SK-N-SH (cell line): ENCODE results near the gene CDX1.

Experiments
- EZH2phosphoT487 ChIP-seq: fragments of 200-600 bp; sonication (generic); IDR thresholded peaks from 2 replicates; pipeline ENCODE4 v1.6.1; 2017; ENCODE audit warnings: low read depth, mixed run types, mild to moderate bottlenecking, antibody characterized with exemption, moderate library complexity, borderline replicate concordance
- GABPA ChIP-seq: IDR thresholded peaks from 2 replicates; pipeline ENCODE4 v1.4.0; 2012; ENCODE audit warnings: low read depth, mild to moderate bottlenecking
- JUND ChIP-seq: IDR thresholded peaks from 2 replicates; pipeline ENCODE4 v1.4.0; 2012
- MXI1 ChIP-seq: IDR thresholded peaks from 2 replicates; pipeline ENCODE4 v1.6.1; 2012; ENCODE audit warnings: mild to moderate bottlenecking, low read depth, low read length, improper control_type of control experiment
- POLR2AphosphoS5 ChIP-seq: IDR thresholded peaks from 2 replicates; pipeline ENCODE4 v1.6.1; 2012; ENCODE audit warnings: low read depth, low read length
- RAD21 ChIP-seq: IDR thresholded peaks from 2 replicates; pipeline ENCODE4 v1.6.1; 2012; ENCODE audit warnings: mild to moderate bottlenecking, low read length
- RCOR1 ChIP-seq: fragments of 150-350 bp; IDR thresholded peaks from 2 replicates; pipeline ENCODE4 v1.6.1; 2017; ENCODE audit warnings: antibody characterized with exemption, low read length
- RXRA ChIP-seq: IDR thresholded peaks from 2 replicates; pipeline ENCODE4 v1.4.0; 2012; ENCODE audit warnings: low read depth, mild to moderate bottlenecking, borderline replicate concordance
- TAF1 ChIP-seq: IDR thresholded peaks from 2 replicates; pipeline ENCODE4 v1.6.1; 2012; ENCODE audit warnings: low read depth, mild to moderate bottlenecking, low read length, moderate library complexity, borderline replicate concordance
- TF ChIP-seq, protein P1 (sequence below): fragments of 200-600 bp; sonication (generic); IDR thresholded peaks from 2 replicates; pipeline ENCODE4 v1.6.1; 2017; ENCODE audit warnings: antibody characterized with exemption, mild to moderate bottlenecking, moderate library complexity
- TF ChIP-seq, protein P2 (sequence below): IDR thresholded peaks from 2 replicates; pipeline ENCODE4; 2012
- TF ChIP-seq, protein P3 (sequence below): IDR thresholded peaks from 2 replicates; pipeline ENCODE4 v1.4.0; 2012; ENCODE audit warnings: low read depth, borderline replicate concordance
- TF ChIP-seq, protein P4 (sequence below): IDR thresholded peaks from 2 replicates; pipeline ENCODE4 v1.4.0; 2012; ENCODE audit warnings: low read depth

DNA sequence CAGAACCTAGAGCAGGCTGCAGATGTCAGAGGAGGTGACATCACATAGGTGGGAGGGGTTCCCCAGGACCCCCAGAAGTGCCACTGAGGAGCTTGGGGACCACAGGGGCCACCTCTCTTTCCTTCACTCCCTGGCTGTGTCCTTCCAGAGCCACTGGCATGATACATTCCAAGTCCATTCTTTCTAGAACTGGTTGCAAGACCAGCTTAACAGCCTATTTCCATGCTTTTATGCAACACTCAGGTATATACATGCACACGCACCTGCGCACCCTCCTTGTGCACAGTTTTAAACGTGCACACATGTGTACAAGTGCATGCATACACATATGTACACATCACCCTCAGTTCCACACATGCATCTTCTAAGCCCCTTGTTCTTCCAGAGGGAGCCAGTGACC, 63.0 kb downstream of the CDX1 start:
- TF ChIP-seq, protein P1, sequence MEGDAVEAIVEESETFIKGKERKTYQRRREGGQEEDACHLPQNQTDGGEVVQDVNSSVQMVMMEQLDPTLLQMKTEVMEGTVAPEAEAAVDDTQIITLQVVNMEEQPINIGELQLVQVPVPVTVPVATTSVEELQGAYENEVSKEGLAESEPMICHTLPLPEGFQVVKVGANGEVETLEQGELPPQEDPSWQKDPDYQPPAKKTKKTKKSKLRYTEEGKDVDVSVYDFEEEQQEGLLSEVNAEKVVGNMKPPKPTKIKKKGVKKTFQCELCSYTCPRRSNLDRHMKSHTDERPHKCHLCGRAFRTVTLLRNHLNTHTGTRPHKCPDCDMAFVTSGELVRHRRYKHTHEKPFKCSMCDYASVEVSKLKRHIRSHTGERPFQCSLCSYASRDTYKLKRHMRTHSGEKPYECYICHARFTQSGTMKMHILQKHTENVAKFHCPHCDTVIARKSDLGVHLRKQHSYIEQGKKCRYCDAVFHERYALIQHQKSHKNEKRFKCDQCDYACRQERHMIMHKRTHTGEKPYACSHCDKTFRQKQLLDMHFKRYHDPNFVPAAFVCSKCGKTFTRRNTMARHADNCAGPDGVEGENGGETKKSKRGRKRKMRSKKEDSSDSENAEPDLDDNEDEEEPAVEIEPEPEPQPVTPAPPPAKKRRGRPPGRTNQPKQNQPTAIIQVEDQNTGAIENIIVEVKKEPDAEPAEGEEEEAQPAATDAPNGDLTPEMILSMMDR = no peak
- TF ChIP-seq POLR2AphosphoS5 (no peak), RXRA (no peak), RAD21 (no peak), TAF1 (no peak), MXI1 (no peak), EZH2phosphoT487 (no peak), GABPA (no peak), RCOR1 (no peak), JUND (no peak)
- TF ChIP-seq, protein P2, sequence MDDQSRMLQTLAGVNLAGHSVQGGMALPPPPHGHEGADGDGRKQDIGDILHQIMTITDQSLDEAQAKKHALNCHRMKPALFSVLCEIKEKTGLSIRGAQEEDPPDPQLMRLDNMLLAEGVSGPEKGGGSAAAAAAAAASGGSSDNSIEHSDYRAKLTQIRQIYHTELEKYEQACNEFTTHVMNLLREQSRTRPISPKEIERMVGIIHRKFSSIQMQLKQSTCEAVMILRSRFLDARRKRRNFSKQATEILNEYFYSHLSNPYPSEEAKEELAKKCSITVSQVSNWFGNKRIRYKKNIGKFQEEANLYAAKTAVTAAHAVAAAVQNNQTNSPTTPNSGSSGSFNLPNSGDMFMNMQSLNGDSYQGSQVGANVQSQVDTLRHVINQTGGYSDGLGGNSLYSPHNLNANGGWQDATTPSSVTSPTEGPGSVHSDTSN = no peak
- TF ChIP-seq, protein P3, sequence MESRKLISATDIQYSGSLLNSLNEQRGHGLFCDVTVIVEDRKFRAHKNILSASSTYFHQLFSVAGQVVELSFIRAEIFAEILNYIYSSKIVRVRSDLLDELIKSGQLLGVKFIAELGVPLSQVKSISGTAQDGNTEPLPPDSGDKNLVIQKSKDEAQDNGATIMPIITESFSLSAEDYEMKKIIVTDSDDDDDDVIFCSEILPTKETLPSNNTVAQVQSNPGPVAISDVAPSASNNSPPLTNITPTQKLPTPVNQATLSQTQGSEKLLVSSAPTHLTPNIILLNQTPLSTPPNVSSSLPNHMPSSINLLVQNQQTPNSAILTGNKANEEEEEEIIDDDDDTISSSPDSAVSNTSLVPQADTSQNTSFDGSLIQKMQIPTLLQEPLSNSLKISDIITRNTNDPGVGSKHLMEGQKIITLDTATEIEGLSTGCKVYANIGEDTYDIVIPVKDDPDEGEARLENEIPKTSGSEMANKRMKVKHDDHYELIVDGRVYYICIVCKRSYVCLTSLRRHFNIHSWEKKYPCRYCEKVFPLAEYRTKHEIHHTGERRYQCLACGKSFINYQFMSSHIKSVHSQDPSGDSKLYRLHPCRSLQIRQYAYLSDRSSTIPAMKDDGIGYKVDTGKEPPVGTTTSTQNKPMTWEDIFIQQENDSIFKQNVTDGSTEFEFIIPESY = no peak
- TF ChIP-seq, protein P4, sequence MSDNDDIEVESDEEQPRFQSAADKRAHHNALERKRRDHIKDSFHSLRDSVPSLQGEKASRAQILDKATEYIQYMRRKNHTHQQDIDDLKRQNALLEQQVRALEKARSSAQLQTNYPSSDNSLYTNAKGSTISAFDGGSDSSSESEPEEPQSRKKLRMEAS = no peak
